Endothelial cell of umbilical vein (primary cell): ENCODE results near the gene AGR2. TPM values are rescaled to one million over a fixed set of nuclear protein-coding genes. Genes with fewer than 3 reads are reported as not detected.

Experiments
- BruUV-seq: library from RNA; stranded (reverse); fragments of 400-500 nt; replicated peaks from 2 replicates; lab custom pipeline; 2021; lab: Mats Ljungman, UMichigan
- CTCF ChIA-PET: fragments of 300-600, 350-600 bp; sonication (Branson Sonifier 250); formaldehyde crosslinking; loops from one replicate; lab custom pipeline; 2021; ENCODE audit warnings: antibody characterized with exemption, inconsistent platforms; lab: Charles Lee
- POLR2A ChIA-PET: fragments of 300-600, 350-600 bp; sonication (Branson Sonifier 250); formaldehyde crosslinking; loops from one replicate; lab custom pipeline; 2021; ENCODE audit warnings: antibody characterized with exemption, inconsistent platforms; lab: Charles Lee
- DNase-seq: peaks from one replicate; pipeline ENCODE4 v3.0.0-alpha.2; 2011; ENCODE audit warnings: low read depth, low spot score
- FAIRE-seq: peaks from 2 replicates; lab custom pipeline; 2011; peaks lifted over from hg19 to GRCh38; lab: Jason Lieb, UNC
- H2AFZ ChIP-seq: 2 replicates; pipeline ENCODE4 v1.6.0; 2012; ENCODE audit warnings: low read depth, low read length, control low read depth, inconsistent platforms
- H3K27ac ChIP-seq: 2 replicates; pipeline ENCODE4 v1.5.1; 2011; ENCODE audit warnings: low read depth, mild to moderate bottlenecking, control low read depth, low read length, moderate library complexity; ENCODE audit not compliant: insufficient read depth
- H3K27me3 ChIP-seq, 2 experiments: 2 replicates each; pipeline versions ENCODE4 v1.6.0 to v1.6.1; 2011; ENCODE audit warnings: low read length in 2 of 2, mixed read lengths in 1 of 2; ENCODE audit not compliant: control insufficient read depth in 2 of 2, insufficient read depth in 2 of 2
- H3K36me3 ChIP-seq, 2 experiments: 2 replicates in 1 of 2; 3 replicates in 1 of 2; pipeline ENCODE4 v1.5.1; 2011; ENCODE audit warnings: low read length in 2 of 2, mild to moderate bottlenecking in 1 of 2, moderate library complexity in 1 of 2; ENCODE audit not compliant: control insufficient read depth in 2 of 2, insufficient read depth in 2 of 2; ENCODE audit errors: extremely low read depth in 1 of 2
- H3K4me1 ChIP-seq: 3 replicates; pipeline ENCODE4 v1.5.1; 2011; ENCODE audit warnings: mild to moderate bottlenecking, low read length; ENCODE audit not compliant: control insufficient read depth, insufficient read depth; ENCODE audit errors: extremely low read depth
- H3K4me2 ChIP-seq: 2 replicates; pipeline ENCODE4 v1.6.1; 2011; ENCODE audit warnings: low read length, control low read depth, mixed read lengths; ENCODE audit not compliant: insufficient read depth
- H3K4me3 ChIP-seq, 3 experiments: fragments of 200-600 bp in 1 of 3; sonication (generic), shearing (Covaris generic) in 1 of 3; replicated peaks in 1 of 3; 2 replicates each; pipeline ENCODE4 v1.5.1; 2011 to 2016; ENCODE audit warnings: control low read depth in 3 of 3, low read length in 3 of 3, mild to moderate bottlenecking in 2 of 3, inconsistent platforms in 1 of 3, low read depth in 1 of 3, moderate library complexity in 1 of 3; ENCODE audit not compliant: insufficient read depth in 1 of 3
- H3K79me2 ChIP-seq: 2 replicates; pipeline ENCODE4 v1.6.0; 2012; ENCODE audit warnings: low read length, inconsistent platforms; ENCODE audit not compliant: control insufficient read depth, insufficient read depth
- H3K9ac ChIP-seq: replicated peaks from 2 replicates; pipeline ENCODE3; 2011; ENCODE audit warnings: low read length, control low read depth; ENCODE audit not compliant: insufficient read depth; ENCODE audit errors: extremely low read depth
- H3K9me1 ChIP-seq: replicated peaks from 3 replicates; pipeline ENCODE4 v1.6.0; 2011; ENCODE audit warnings: mild to moderate bottlenecking, low read length; ENCODE audit not compliant: control insufficient read depth, insufficient read depth; ENCODE audit errors: extremely low read depth
- H3K9me3 ChIP-seq: replicated peaks from 2 replicates; pipeline ENCODE4 v1.5.1; 2012; ENCODE audit warnings: low read length, inconsistent platforms; ENCODE audit not compliant: control insufficient read depth, insufficient read depth
- H4K20me1 ChIP-seq: replicated peaks from 2 replicates; pipeline ENCODE3; 2011; ENCODE audit warnings: mild to moderate bottlenecking, low read length; ENCODE audit not compliant: control insufficient read depth, insufficient read depth; ENCODE audit errors: extremely low read depth
- EZH2 ChIP-seq: IDR thresholded peaks from 2 replicates; pipeline ENCODE4 v1.6.1; 2012; ENCODE audit warnings: borderline replicate concordance, low read depth, mild to moderate bottlenecking, moderate library complexity, low read length, inconsistent platforms; ENCODE audit not compliant: severe bottlenecking
- FOS ChIP-seq: IDR thresholded peaks from 2 replicates; pipeline ENCODE4 v1.6.1; 2011; ENCODE audit warnings: mild to moderate bottlenecking, low read length, moderate library complexity, borderline replicate concordance; ENCODE audit not compliant: insufficient read depth
- GATA2 ChIP-seq: IDR thresholded peaks from 2 replicates; pipeline ENCODE4 v1.7.0; 2011; ENCODE audit warnings: low read depth, mild to moderate bottlenecking, moderate library complexity, mixed read lengths, low read length; ENCODE audit not compliant: insufficient read length, insufficient read depth
- JUN ChIP-seq: IDR thresholded peaks from 2 replicates; pipeline ENCODE4 v1.6.1; 2011; ENCODE audit warnings: borderline replicate concordance, low read depth; ENCODE audit not compliant: insufficient read length, insufficient read depth
- MYC ChIP-seq: IDR thresholded peaks from one replicate; pipeline ENCODE4 v1.6.1; 2011; ENCODE audit warnings: mild to moderate bottlenecking, low read depth, low read length
- POLR2A ChIP-seq: IDR thresholded peaks from 2 replicates; pipeline ENCODE4 v1.6.1; 2012; ENCODE audit warnings: low read depth, mild to moderate bottlenecking, control low read depth, low read length
- POLR2AphosphoS5 ChIP-seq: IDR thresholded peaks from 2 replicates; pipeline ENCODE4 v1.6.1; 2012; ENCODE audit warnings: low read depth, mild to moderate bottlenecking, control low read depth, low read length, moderate library complexity; ENCODE audit not compliant: insufficient read depth
- dilution Hi-C: fragments of 300-500 bp; cut with MboI; formaldehyde crosslinking; loops from one replicate; pipeline ENCODE4 v1.15.0; 2019; ENCODE audit warnings: low sequenced_read_pairs; ENCODE audit not compliant: extremely low pct_ligation_motif_present
- intact Hi-C: fragments of 100-400 bp; cut with micrococcal nuclease; formaldehyde crosslinking; loops from one replicate; pipeline ENCODE4 v1.10.0; 2022
- polyA plus RNA-seq, 4 experiments: library from polyadenylated mRNA; depleted of rRNA in 3 of 4; stranded (reverse) in 3 of 4; unstranded in 1 of 4; fragments of >200 nt; gene quantifications; 2 replicates each; pipeline versions ENCODE4 v1.2.1 to v1.2.3, GENCODE V29; 2011 to 2012; ENCODE audit warnings: missing spikeins in 1 of 4
- total RNA-seq: library from RNA; stranded (reverse); gene quantifications from 2 replicates; pipeline ENCODE4 v1.2.3, GENCODE V29; 2021
- TF ChIP-seq, protein P1 (sequence below), 2 donors: IDR thresholded peaks; 1 replicate in 1 of 2; 2 replicates in 1 of 2; pipeline ENCODE4 v1.5.1; 2011; ENCODE audit warnings: low read length in 2 of 2, mild to moderate bottlenecking in 2 of 2, moderate library complexity in 2 of 2, control low read depth in 1 of 2, inconsistent platforms in 1 of 2, low read depth in 1 of 2; ENCODE audit not compliant: insufficient read depth in 1 of 2; ENCODE audit errors: extremely low read depth in 1 of 2
- TF ChIP-seq, protein P2 (sequence below): IDR thresholded peaks from 2 replicates; pipeline ENCODE4 v1.6.1; 2011; ENCODE audit not compliant: insufficient read depth, insufficient read length

The AGR2 gene
- total and polyA plus RNA-seq, 2 donors (not counting 3 experiments of a cell fraction or from before 2014, with no cell fraction given) = not detected

DNA sequence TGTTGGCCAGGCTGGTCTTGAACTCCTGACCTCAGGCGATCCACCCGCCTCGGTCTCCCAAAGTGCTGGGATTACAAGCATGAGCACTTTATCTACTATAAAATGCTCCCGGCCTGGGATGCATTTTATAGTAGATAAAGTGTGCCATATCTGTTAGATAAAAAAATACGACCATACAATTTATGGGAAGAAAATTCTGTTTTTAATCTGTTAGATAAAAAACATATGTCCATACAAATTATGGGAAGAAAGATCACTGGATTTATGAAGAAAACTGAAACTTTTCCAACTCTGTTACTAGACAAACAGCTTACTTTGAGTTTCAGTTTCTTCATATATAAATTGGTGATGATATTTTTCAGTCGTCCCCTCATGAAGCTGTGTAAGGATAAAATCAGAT, 46.8 kb downstream of the AGR2 start:
- POLR2A ChIA-PET = no interaction called here

DNA sequence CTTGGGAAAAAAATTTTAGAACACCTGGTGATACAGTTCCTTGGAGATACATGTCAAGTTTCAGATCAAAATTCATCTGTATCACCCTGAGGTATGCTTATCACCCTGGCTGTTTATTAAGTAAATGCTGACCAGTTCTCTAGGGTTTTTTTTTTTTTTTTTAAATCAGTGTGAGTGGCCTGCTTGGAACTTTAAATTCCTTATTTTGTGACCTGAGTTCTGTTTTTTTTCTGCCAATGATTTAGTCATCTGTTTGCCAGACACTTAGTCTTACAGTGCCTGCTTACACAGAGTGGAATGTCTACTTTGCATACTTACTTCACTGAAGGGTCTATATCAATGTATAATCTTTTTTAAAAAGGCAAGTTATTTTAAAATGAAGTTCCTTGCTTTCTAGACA, 49.4 kb downstream of the AGR2 start:
- intact Hi-C loops = no loop called here
- peak; percentile 54 for FAIRE-seq

More for the DNA sequence above, 46.8 kb downstream of the AGR2 start:
- Histone ChIP-seq H3K36me3 (no peaks in the 10 kb centered on the region), H3K9me3 (no peaks in the 10 kb centered on the region), H3K79me2 (no peaks in the 10 kb centered on the region), H3K4me3 (no peak overlapping the region), H2AFZ (no peak overlapping the region), H3K9ac (no peak overlapping the region), H3K9me1 (no peaks in the 10 kb centered on the region), H3K27me3 (no peaks in the 10 kb centered on the region), H3K27ac (no peak overlapping the region), H3K4me2 (no peak overlapping the region), H4K20me1 (no peaks in the 10 kb centered on the region), H3K4me1 (peaks cover 12% of the 10 kb centered on the region)
- DNase-seq = no peak
- no TSS peak for BruUV-seq
- intact Hi-C loops = no loop called here
- TF ChIP-seq, protein P1, sequence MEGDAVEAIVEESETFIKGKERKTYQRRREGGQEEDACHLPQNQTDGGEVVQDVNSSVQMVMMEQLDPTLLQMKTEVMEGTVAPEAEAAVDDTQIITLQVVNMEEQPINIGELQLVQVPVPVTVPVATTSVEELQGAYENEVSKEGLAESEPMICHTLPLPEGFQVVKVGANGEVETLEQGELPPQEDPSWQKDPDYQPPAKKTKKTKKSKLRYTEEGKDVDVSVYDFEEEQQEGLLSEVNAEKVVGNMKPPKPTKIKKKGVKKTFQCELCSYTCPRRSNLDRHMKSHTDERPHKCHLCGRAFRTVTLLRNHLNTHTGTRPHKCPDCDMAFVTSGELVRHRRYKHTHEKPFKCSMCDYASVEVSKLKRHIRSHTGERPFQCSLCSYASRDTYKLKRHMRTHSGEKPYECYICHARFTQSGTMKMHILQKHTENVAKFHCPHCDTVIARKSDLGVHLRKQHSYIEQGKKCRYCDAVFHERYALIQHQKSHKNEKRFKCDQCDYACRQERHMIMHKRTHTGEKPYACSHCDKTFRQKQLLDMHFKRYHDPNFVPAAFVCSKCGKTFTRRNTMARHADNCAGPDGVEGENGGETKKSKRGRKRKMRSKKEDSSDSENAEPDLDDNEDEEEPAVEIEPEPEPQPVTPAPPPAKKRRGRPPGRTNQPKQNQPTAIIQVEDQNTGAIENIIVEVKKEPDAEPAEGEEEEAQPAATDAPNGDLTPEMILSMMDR (IDR thresholded peaks at IDR 0.05; ENCODE audit: extremely low read depth in 1 of 2, insufficient read depth in 1 of 2, low read depth in 1 of 2, low read length in 2 of 2) = no peak
- TF ChIP-seq MYC (no peak), POLR2A (no peak), POLR2AphosphoS5 (no peak), FOS (no peak)
- FAIRE-seq = no peak
- dilution Hi-C loops = no loop called here
- CTCF ChIA-PET = interaction anchor here (0.5 to 1.1 kb wide), 3 partner anchors 19 to 225 kb away, joined by 3 to 4 read pairs (median 3); no protein-coding TSS in a partner anchor

More for the DNA sequence above, 49.4 kb downstream of the AGR2 start:
- Histone ChIP-seq H3K36me3 (no peaks in the 10 kb centered on the region), H3K9ac (no peak overlapping the region), H3K4me3 (no peak overlapping the region), H3K27ac (no peak overlapping the region), H3K4me2 (no peak overlapping the region), H3K4me1 (peaks cover 12% of the 10 kb centered on the region), H3K79me2 (no peaks in the 10 kb centered on the region), H3K9me3 (no peaks in the 10 kb centered on the region), H3K27me3 (no peaks in the 10 kb centered on the region), H3K9me1 (peaks cover 2% of the 10 kb centered on the region), H4K20me1 (no peaks in the 10 kb centered on the region), H2AFZ (no peak overlapping the region)
- POLR2A ChIA-PET = no interaction called here
- CTCF ChIA-PET = interaction anchor here (1.3 to 3.1 kb wide), 4 partner anchors 11 to 191 kb away, joined by 3 to 8 read pairs (median 6); no protein-coding TSS in a partner anchor
- no TSS peak for BruUV-seq
- TF ChIP-seq FOS = no peak
- TF ChIP-seq, protein P1 (IDR thresholded peaks at IDR 0.05; ENCODE audit: extremely low read depth in 1 of 2, insufficient read depth in 1 of 2, low read depth in 1 of 2, low read length in 2 of 2) = no peak
- TF ChIP-seq GATA2 = no peak
- no peak for TF ChIP-seq JUN
- TF ChIP-seq POLR2A = no peak
- TF ChIP-seq, protein P2, sequence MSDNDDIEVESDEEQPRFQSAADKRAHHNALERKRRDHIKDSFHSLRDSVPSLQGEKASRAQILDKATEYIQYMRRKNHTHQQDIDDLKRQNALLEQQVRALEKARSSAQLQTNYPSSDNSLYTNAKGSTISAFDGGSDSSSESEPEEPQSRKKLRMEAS = no peak
- no peak for TF ChIP-seq MYC
- no peak for TF ChIP-seq POLR2AphosphoS5
- TF ChIP-seq EZH2 = no peak
- dilution Hi-C loops = no loop called here
- DNase-seq = no peak
